Activated naive CD8-positive, alpha-beta T cell treated with anti-CD3 and anti-CD28 coated beads, Interleukin-2, amount 50 U/mL, for 16 hours (primary cell): ENCODE results near the gene TRABD2B.

ENCODE experiments used
- DNase-seq: peaks from one replicate; pipeline ENCODE4 v3.0.0-alpha.2; 2020; ENCODE audit warnings: low read depth, low spot score

TRABD2B gene

GRCh38 chr1:47805018-47805417, 192.2 kb downstream of the TRABD2B start:
- DNase-seq, result no peak

- no peak for DNase-seq
Observed at GRCh38 chr1:47803815-47804501, 193.2 kb downstream of the TRABD2B start.

GRCh38 chr1:47797575-47797974, 199.6 kb downstream of the TRABD2B start:
- no peak for DNase-seq

GRCh38 chr1:47796626-47797025, 200.6 kb downstream of the TRABD2B start:
- no peak for DNase-seq

- no peak for DNase-seq
Observed at GRCh38 chr1:47795102-47795501, 202.1 kb downstream of the TRABD2B start.

GRCh38 chr1:47794530-47794929, 202.7 kb downstream of the TRABD2B start:
- no peak for DNase-seq

GRCh38 chr1:47794081-47794480, 203.1 kb downstream of the TRABD2B start:
- DNase-seq, result no peak

- DNase-seq, result no peak
Observed at GRCh38 chr1:47793563-47793962, 203.6 kb downstream of the TRABD2B start.

- DNase-seq, result no peak
Observed at GRCh38 chr1:47792779-47793178, 204.4 kb downstream of the TRABD2B start.

GRCh38 chr1:47791879-47792608, 205.1 kb downstream of the TRABD2B start:
- no peak for DNase-seq

GRCh38 chr1:47788761-47789160, 208.4 kb downstream of the TRABD2B start:
- no peak for DNase-seq

- no peak for DNase-seq
Observed at GRCh38 chr1:47787560-47787959, 209.6 kb downstream of the TRABD2B start.

GRCh38 chr1:47786316-47786715, 210.9 kb downstream of the TRABD2B start:
- DNase-seq, result no peak

GRCh38 chr1:47785561-47786271, 211.5 kb downstream of the TRABD2B start:
- DNase-seq, result no peak

GRCh38 chr1:47785118-47785517, 212.1 kb downstream of the TRABD2B start:
- no peak for DNase-seq

- DNase-seq, result no peak
Observed at GRCh38 chr1:47784497-47784822, 212.7 kb downstream of the TRABD2B start.

GRCh38 chr1:47783638-47784496, 213.3 kb downstream of the TRABD2B start:
- no peak for DNase-seq

- DNase-seq, result no peak
Observed at GRCh38 chr1:47782414-47783166, 214.6 kb downstream of the TRABD2B start.

- DNase-seq, result no peak
Observed at GRCh38 chr1:47781171-47781959, 215.8 kb downstream of the TRABD2B start.

GRCh38 chr1:47780469-47780995, 216.7 kb downstream of the TRABD2B start:
- no peak for DNase-seq
